ENCODE results near the gene INPP4B.
A peak's percentile ranks its signal among the peaks of the same experiment; 100 is the strongest.

INPP4B gene

DNA sequence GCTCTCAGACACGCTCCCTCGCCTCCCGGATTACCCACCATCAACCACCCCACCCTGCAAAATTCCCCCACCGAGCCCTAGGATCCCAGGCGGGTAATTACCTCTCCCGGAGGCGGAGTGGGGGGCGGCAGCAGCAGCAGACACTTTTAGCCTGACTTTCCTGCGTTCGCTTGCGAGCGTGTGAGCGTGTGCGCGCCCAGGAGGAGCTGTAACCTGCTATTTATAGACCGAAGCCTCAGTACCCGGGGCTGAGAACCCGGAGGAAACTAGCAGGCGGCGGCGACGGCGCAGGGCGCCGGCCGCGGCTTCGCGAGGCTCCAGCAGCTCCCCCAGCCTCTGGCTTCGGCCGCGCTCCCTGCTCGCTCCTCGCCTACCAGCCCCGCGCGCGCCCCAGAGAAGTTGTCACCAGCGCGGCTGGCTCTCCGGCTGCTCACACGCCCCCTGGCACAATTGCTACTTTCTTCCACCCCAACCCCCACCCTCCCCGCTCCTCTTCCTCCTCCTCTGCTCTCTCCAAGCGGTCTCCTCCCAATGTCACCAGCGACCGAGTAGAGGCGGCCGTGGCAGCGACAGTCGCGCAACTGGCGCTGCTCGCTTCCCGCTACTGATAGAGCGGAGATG, at the start of gene INPP4B:
Gene INPP4B, minus strand, starts transcription at position 194 of the 621 bp plus-strand sequence.
- Mint-ChIP-seq H3K27me3 (peaks cover 40 to 55% of the 10 kb centered on the region in 2 donors), H3K36me3 (no peaks in the 10 kb centered on the region), H3K4me3 (peak within 1 kb of the TSS; percentile 77 to 86), H3K27ac (peak within 1 kb of the TSS; percentile 70), H3K4me1 (peaks cover 8 to 28% of the 10 kb centered on the region in 2 donors), H3K9me3 (no peaks in the 10 kb centered on the region)
- ATAC-seq (replicated peaks) (peak; percentile 59 to 61), DNase-seq (no peak)

DNA sequence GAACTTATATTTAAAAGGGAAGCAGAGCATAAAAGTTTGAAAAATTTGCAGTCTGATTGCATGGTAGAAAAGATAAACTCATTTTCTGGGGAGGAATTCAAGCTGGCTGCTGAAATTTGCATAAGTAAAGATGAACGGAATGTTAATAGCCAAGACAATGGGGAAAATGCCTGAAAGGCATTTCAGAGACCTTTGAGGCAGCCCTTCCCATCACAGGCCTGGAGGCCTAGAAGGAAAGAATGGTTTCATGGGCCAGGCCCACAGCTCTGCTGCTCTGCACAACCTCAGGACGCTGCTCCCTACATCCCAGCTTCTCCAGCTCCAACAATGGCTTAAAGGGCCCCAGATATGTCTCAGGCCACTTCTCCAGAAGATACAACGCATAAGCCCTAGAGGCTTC, 46.9 kb upstream of the INPP4B start:
- Mint-ChIP-seq H3K27ac (no peak overlapping the region), H3K9me3 (peaks cover 27 to 38% of the 10 kb centered on the region in 2 donors), H3K27me3 (peaks cover 0 to 6% of the 10 kb centered on the region in 2 donors), H3K36me3 (peaks cover 0 to 5% of the 10 kb centered on the region in 2 donors), H3K4me1 (no peaks in the 10 kb centered on the region), H3K4me3 (no peak overlapping the region)
- DNase-seq (no peak), ATAC-seq (replicated peaks) (no peak)

DNA sequence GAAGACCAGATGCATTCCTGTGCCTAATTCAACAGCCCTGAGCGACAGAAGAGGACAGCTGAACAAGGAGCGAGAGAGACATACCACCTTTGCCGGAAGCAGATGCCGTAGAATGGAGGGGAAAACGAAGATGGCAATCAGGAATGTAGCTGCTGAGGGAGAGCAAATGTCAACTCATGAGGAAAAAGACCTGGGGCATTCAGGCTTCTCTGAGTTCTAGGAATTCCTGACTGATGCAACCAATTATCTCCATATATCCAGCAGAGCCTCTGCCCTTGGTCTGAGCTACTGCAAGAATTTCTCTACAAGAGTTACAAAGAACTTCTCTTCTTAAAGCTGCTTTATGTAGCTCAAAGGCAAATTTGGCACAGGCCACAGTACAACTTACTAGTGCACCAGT, 40.5 kb upstream of the INPP4B start:
- Mint-ChIP-seq H3K27me3 (no peaks in the 10 kb centered on the region), H3K9me3 (no peaks in the 10 kb centered on the region), H3K4me3 (no peak overlapping the region), H3K4me1 (no peaks in the 10 kb centered on the region), H3K27ac (no peak overlapping the region), H3K36me3 (no peaks in the 10 kb centered on the region)
- ATAC-seq (replicated peaks) (no peak), DNase-seq (no peak)

GRCh38 chr4:142883040-142883832, 37.1 kb upstream of the INPP4B start:
- ATAC-seq (replicated peaks): peak in 1 of 2 donors; percentile 31
- no peaks in the 10 kb centered on the region for H3K27me3 Mint-ChIP-seq
- H3K36me3 Mint-ChIP-seq: no peaks in the 10 kb centered on the region
- H3K9me3 Mint-ChIP-seq: no peaks in the 10 kb centered on the region
- H3K27ac Mint-ChIP-seq: no peak overlapping the region
- no peak for DNase-seq
- H3K4me1 Mint-ChIP-seq: no peaks in the 10 kb centered on the region
- no peak overlapping the region for H3K4me3 Mint-ChIP-seq

- Mint-ChIP-seq H3K36me3 (no peaks in the 10 kb centered on the region), H3K4me1 (no peaks in the 10 kb centered on the region), H3K27me3 (no peaks in the 10 kb centered on the region), H3K4me3 (no peak overlapping the region), H3K9me3 (no peaks in the 10 kb centered on the region), H3K27ac (no peak overlapping the region)
- ATAC-seq (replicated peaks): no peak
- DNase-seq: no peak
Observed at GRCh38 chr4:142882159-142882558, 36.1 kb upstream of the INPP4B start.

- Mint-ChIP-seq H3K4me3 (no peak overlapping the region), H3K4me1 (no peaks in the 10 kb centered on the region), H3K9me3 (no peaks in the 10 kb centered on the region), H3K27me3 (no peaks in the 10 kb centered on the region), H3K36me3 (no peaks in the 10 kb centered on the region), H3K27ac (no peak overlapping the region)
- ATAC-seq (replicated peaks) (no peak), DNase-seq (no peak)
Observed at GRCh38 chr4:142881331-142881730, 35.2 kb upstream of the INPP4B start.

DNA sequence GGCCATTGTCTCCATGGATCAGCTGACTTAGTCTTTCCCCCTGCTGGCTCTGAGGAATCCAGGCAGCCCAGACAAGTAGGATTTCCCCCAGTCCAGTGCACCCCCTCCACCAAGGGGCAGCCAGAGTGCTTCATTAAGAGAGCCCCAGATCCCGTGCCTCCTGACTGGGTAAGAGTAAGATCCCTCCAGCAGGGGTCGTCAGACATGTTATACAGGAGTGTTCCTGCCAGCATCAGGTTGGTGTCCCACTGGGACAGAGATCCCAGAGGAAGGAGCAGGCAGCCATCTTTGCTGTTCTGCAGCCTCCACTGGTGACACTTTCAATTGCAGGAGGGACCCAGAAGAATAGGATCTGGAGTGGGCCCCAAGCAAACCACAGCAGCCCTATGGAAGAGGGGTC, 29.0 kb upstream of the INPP4B start:
- Mint-ChIP-seq H3K36me3 (no peaks in the 10 kb centered on the region), H3K4me3 (no peak overlapping the region), H3K4me1 (no peaks in the 10 kb centered on the region), H3K27ac (no peak overlapping the region), H3K9me3 (peaks cover 4 to 7% of the 10 kb centered on the region in 2 donors), H3K27me3 (peaks cover 0 to 7% of the 10 kb centered on the region in 2 donors)
- no peak for ATAC-seq (replicated peaks)
- DNase-seq: no peak

DNA sequence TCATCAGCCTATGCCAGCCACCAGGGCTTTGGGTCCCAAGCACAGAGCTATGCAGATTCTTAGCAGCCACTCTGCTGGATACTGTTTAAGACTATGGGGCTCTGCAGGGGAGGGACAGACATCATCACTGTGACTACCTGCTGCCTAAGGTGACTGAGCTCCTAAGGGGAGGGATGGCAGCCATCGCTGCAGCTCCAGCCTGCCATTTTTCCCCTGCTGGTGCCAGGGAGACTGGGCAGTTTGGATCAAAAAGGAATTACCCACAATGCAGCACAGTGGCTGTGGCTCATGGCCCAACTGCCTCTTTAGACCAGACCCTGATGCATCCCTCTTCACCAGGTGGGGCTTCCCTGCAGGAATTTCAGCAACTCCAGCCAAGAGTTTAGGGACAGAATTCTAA, 28.6 kb upstream of the INPP4B start:
- Mint-ChIP-seq H3K4me1 (no peaks in the 10 kb centered on the region), H3K27me3 (peaks cover 0 to 7% of the 10 kb centered on the region in 2 donors), H3K27ac (no peak overlapping the region), H3K9me3 (peaks cover 4 to 7% of the 10 kb centered on the region in 2 donors), H3K4me3 (no peak overlapping the region), H3K36me3 (no peaks in the 10 kb centered on the region)
- DNase-seq: no peak
- ATAC-seq (replicated peaks): no peak

GRCh38 chr4:142866685-142867084, 20.6 kb upstream of the INPP4B start:
- peaks cover 0 to 1% of the 10 kb centered on the region in 2 donors for H3K36me3 Mint-ChIP-seq

DNA sequence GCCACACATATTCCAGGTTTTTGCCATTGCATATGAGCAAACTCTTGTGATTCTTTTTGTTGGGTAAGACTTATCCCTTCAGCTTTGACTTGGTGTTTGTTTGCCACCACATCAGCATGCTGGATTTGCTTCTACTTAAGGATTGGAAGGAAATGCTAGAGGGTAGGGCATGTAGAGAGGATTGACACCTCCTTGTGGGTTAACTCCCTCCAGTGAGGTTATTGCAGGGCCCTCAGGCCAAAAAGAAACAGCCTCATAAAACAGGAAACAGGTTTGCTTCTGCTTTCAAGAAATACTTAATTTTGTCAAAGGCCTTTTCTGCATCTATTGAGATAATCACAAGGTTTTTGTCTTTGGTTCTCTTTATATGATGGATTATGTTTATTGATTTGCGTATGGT, 15.2 kb upstream of the INPP4B start:
- Mint-ChIP-seq H3K4me3 (no peak overlapping the region), H3K27me3 (peaks cover 0 to 6% of the 10 kb centered on the region in 2 donors), H3K9me3 (peaks cover 0 to 1% of the 10 kb centered on the region in 2 donors), H3K27ac (no peak overlapping the region), H3K36me3 (no peaks in the 10 kb centered on the region), H3K4me1 (no peaks in the 10 kb centered on the region)
- ATAC-seq (replicated peaks) (no peak), DNase-seq (no peak)

More at GRCh38 chr4:142866685-142867084, 20.6 kb upstream of the INPP4B start:
- ATAC-seq (replicated peaks) (no peak), DNase-seq (no peak)
- Mint-ChIP-seq H3K4me1 (no peaks in the 10 kb centered on the region), H3K9me3 (peaks cover 4 to 6% of the 10 kb centered on the region in 2 donors), H3K27me3 (peaks cover 0 to 6% of the 10 kb centered on the region in 2 donors), H3K27ac (no peak overlapping the region), H3K4me3 (no peak overlapping the region)

DNA sequence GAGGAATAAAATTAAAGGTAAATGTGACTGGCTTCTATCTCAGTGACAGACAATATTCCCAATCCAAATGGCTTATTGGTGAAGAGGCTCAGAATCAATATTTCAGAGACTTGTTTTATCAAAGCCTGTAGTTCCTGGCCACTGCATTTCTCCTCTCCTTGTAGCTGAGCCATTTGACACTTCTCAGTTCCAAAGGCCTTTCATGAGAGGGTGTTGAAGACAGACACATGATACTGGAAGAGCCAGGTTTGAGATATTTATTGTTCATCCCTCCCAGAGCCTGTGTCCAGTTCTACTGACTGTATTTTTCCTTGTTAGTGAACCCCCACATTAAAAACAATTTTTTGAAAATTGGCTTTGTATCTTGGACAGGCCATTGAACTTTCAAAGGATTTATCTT, 12.9 kb upstream of the INPP4B start:
- Mint-ChIP-seq H3K9me3 (peaks cover 0 to 1% of the 10 kb centered on the region in 2 donors), H3K27me3 (peaks cover 0 to 6% of the 10 kb centered on the region in 2 donors), H3K4me3 (no peak overlapping the region), H3K27ac (no peak overlapping the region), H3K4me1 (no peaks in the 10 kb centered on the region), H3K36me3 (no peaks in the 10 kb centered on the region)
- ATAC-seq (replicated peaks) (no peak), DNase-seq (no peak)

- H3K27me3 Mint-ChIP-seq: peaks cover 0 to 6% of the 10 kb centered on the region in 2 donors
- no peak for DNase-seq
- no peaks in the 10 kb centered on the region for H3K4me1 Mint-ChIP-seq
- H3K4me3 Mint-ChIP-seq: no peak overlapping the region
- no peaks in the 10 kb centered on the region for H3K36me3 Mint-ChIP-seq
- no peak overlapping the region for H3K27ac Mint-ChIP-seq
- peaks cover 0 to 1% of the 10 kb centered on the region in 2 donors for H3K9me3 Mint-ChIP-seq
- ATAC-seq (replicated peaks): no peak
Observed at GRCh38 chr4:142858446-142858845, 12.3 kb upstream of the INPP4B start.

- no peak overlapping the region for H3K4me3 Mint-ChIP-seq
- H3K27ac Mint-ChIP-seq: no peak overlapping the region
- ATAC-seq (replicated peaks) (no peak), DNase-seq (no peak)
- H3K36me3 Mint-ChIP-seq: no peaks in the 10 kb centered on the region
- H3K9me3 Mint-ChIP-seq: no peaks in the 10 kb centered on the region
- H3K27me3 Mint-ChIP-seq: peaks cover 0 to 6% of the 10 kb centered on the region in 2 donors
- no peaks in the 10 kb centered on the region for H3K4me1 Mint-ChIP-seq
Observed at GRCh38 chr4:142856576-142856975, 10.5 kb upstream of the INPP4B start.

DNA sequence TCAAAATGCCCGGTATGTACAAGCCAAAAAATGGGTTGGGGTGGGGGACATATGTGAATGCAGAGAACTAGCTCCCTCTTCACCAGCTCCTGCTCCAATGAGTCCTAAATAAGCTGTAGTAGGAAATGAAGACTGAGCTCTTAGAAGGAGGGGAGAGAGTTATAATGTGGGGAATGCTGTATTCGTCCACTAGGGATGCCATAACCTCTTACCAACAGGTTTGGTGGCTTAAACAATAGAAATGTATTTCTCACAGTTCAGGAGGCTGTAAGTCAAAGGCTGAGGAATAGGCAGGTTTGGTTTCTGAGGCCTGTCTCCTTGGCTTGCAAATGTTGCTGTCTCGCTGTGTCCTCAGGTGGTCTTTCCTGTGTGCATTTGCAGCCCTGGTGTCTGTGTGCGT, 4.4 kb upstream of the INPP4B start:
- ATAC-seq (replicated peaks) (no peak), DNase-seq (no peak)
- Mint-ChIP-seq H3K36me3 (no peaks in the 10 kb centered on the region), H3K27ac (no peak overlapping the region), H3K27me3 (peaks cover 31 to 41% of the 10 kb centered on the region in 2 donors), H3K4me1 (peaks cover 7 to 23% of the 10 kb centered on the region in 2 donors), H3K9me3 (no peaks in the 10 kb centered on the region), H3K4me3 (no peak overlapping the region)
